ENCODE results near the gene PSMA1.

PSMA1 gene

GRCh38 chr11:14480716-14481115 is 39.5 kb downstream of the PSMA1 start:
- DNase-seq (ENCODE audit: insufficient read length): no peak
- FAIRE-seq: peak; percentile 71
- TF ChIP-seq POLR2AphosphoS5 (IDR thresholded peaks at IDR 0.05; ENCODE audit: low read depth, low read length) (no peak), TAF1 (IDR thresholded peaks at IDR 0.05; ENCODE audit: borderline replicate concordance, low read depth, low read length) (no peak), POLR2A (IDR thresholded peaks at IDR 0.05; ENCODE audit: low read depth, low read length) (no peak)

GRCh38 chr11:14471127-14471526 is 49.1 kb downstream of the PSMA1 start:
- TF ChIP-seq POLR2A (IDR thresholded peaks at IDR 0.05; ENCODE audit: low read depth, low read length): no peak
- TF ChIP-seq POLR2AphosphoS5 (IDR thresholded peaks at IDR 0.05; ENCODE audit: low read depth, low read length): no peak
- no peak for TF ChIP-seq TAF1 (IDR thresholded peaks at IDR 0.05; ENCODE audit: borderline replicate concordance, low read depth, low read length)
- DNase-seq (ENCODE audit: insufficient read length) (no peak), FAIRE-seq (no peak)

GRCh38 chr11:14463623-14464022 is 56.6 kb downstream of the PSMA1 start:
- FAIRE-seq: no peak
- no peak for DNase-seq (ENCODE audit: insufficient read length)
- TF ChIP-seq POLR2A (IDR thresholded peaks at IDR 0.05; ENCODE audit: low read depth, low read length) (no peak), POLR2AphosphoS5 (IDR thresholded peaks at IDR 0.05; ENCODE audit: low read depth, low read length) (no peak), TAF1 (IDR thresholded peaks at IDR 0.05; ENCODE audit: borderline replicate concordance, low read depth, low read length) (no peak)

- no peak for TF ChIP-seq POLR2AphosphoS5 (IDR thresholded peaks at IDR 0.05; ENCODE audit: low read depth, low read length)
- no peak for TF ChIP-seq TAF1 (IDR thresholded peaks at IDR 0.05; ENCODE audit: borderline replicate concordance, low read depth, low read length)
- TF ChIP-seq POLR2A (IDR thresholded peaks at IDR 0.05; ENCODE audit: low read depth, low read length): no peak
- FAIRE-seq (no peak), DNase-seq (ENCODE audit: insufficient read length) (no peak)
Measured at GRCh38 chr11:14460147-14460546, 60.0 kb downstream of the PSMA1 start.

- TF ChIP-seq TAF1 (IDR thresholded peaks at IDR 0.05; ENCODE audit: borderline replicate concordance, low read depth, low read length): no peak
- TF ChIP-seq POLR2AphosphoS5 (IDR thresholded peaks at IDR 0.05; ENCODE audit: low read depth, low read length): no peak
- no peak for TF ChIP-seq POLR2A (IDR thresholded peaks at IDR 0.05; ENCODE audit: low read depth, low read length)
- FAIRE-seq (no peak), DNase-seq (ENCODE audit: insufficient read length) (no peak)
Measured at GRCh38 chr11:14458377-14458776, 61.8 kb downstream of the PSMA1 start.

- DNase-seq (ENCODE audit: insufficient read length) (no peak), FAIRE-seq (peak; percentile 64)
- TF ChIP-seq TAF1 (IDR thresholded peaks at IDR 0.05; ENCODE audit: borderline replicate concordance, low read depth, low read length): no peak
- no peak for TF ChIP-seq POLR2A (IDR thresholded peaks at IDR 0.05; ENCODE audit: low read depth, low read length)
- no peak for TF ChIP-seq POLR2AphosphoS5 (IDR thresholded peaks at IDR 0.05; ENCODE audit: low read depth, low read length)
Measured at GRCh38 chr11:14455648-14456430, 64.3 kb downstream of the PSMA1 start.
